ENCODE results near the gene GOLGA8S. TPM values are rescaled to one million over a fixed set of nuclear protein-coding genes. Genes with fewer than 3 reads are reported as not detected.

The GOLGA8S gene
- polyA plus RNA-seq, 1 donor (not counting 4 experiments of a cell fraction or from before 2014, with no cell fraction given): not detected

DNA sequence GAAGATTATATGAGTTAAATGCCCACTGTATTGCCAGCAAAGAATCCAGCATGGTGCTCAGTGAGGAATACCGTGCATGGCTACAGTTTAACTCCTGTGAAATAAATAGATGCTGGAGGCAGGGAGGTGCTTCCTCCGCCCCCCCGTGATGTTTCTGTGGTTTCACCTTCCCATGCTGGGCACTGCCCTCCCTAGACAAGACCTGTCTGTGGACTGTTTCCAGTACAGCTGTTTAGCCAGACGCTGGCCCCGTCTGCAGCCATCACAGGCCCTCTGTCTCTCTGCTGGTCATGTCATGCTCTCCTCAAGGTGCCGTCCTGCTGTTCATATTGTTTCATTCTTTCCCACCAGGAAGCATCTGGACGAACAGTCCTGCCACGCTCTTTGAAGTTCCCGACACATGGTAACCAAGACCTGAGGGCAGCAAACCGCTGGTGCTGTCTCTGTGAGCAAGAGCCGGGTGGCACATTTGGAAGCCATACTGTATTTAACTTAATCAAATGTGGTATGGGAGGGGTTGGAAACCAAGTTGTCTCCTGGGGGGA is 31.4 kb downstream of the GOLGA8S start:
- no peaks in the 10 kb centered on the region for H3K9me3 ChIP-seq (ENCODE audit: control insufficient read depth, low read depth, low read length)
- H3K9me1 ChIP-seq (ENCODE audit: control insufficient read depth, extremely low read depth, insufficient read depth, low read length): no peaks in the 10 kb centered on the region
- no peak overlapping the region for H3K4me3 ChIP-seq (ENCODE audit: control insufficient read depth in 2 of 3, extremely low read depth in 1 of 3, insufficient read depth in 2 of 3, low read depth in 1 of 3, low read length in 3 of 3)
- no peaks in the 10 kb centered on the region for H3K36me3 ChIP-seq (ENCODE audit: control insufficient read depth in 2 of 2, extremely low read depth in 1 of 2, insufficient read depth in 2 of 2, low read length in 2 of 2)
- H3K27ac ChIP-seq (ENCODE audit: control insufficient read depth, insufficient read depth, low read length): no peak overlapping the region
- H4K20me1 ChIP-seq (ENCODE audit: control insufficient read depth, extremely low read depth, insufficient read depth, low read length): no peaks in the 10 kb centered on the region
- no peak for TF ChIP-seq EZH2 (IDR thresholded peaks at IDR 0.05; ENCODE audit: low read length)
- no peak for TF ChIP-seq CTCF (optimal IDR thresholded peaks at IDR 0.05 in 1 of 3, IDR thresholded peaks at IDR 0.05 in 1 of 3, conservative IDR thresholded peaks at IDR 0.05 in 1 of 3; ENCODE audit: extremely low read depth in 1 of 3, insufficient read depth in 2 of 3, low read length in 3 of 3)
- no peaks in the 10 kb centered on the region for H3K27me3 ChIP-seq (ENCODE audit: control insufficient read depth, extremely low read depth, insufficient read depth, low read length)
- H2AFZ ChIP-seq (ENCODE audit: control insufficient read depth, low read length): no peak overlapping the region
- dilution Hi-C loops (cut with MboI; ENCODE audit: extremely low pct_ligation_motif_present, low sequenced_read_pairs): no loop called here
- DNase-seq (ENCODE audit: low read depth, low spot score) (no peak), FAIRE-seq (no peak)
- no peaks in the 10 kb centered on the region for H3K79me2 ChIP-seq (ENCODE audit: control insufficient read depth, insufficient read depth, low read length)
- H3K4me2 ChIP-seq (ENCODE audit: control insufficient read depth, extremely low read depth, insufficient read depth, low read depth, low read length): no peak overlapping the region
- H3K9ac ChIP-seq (ENCODE audit: control insufficient read depth, extremely low read depth, insufficient read depth, low read length): no peak overlapping the region
- no peaks in the 10 kb centered on the region for H3K4me1 ChIP-seq (ENCODE audit: control insufficient read depth, extremely low read depth, insufficient read depth, low read length)

DNA sequence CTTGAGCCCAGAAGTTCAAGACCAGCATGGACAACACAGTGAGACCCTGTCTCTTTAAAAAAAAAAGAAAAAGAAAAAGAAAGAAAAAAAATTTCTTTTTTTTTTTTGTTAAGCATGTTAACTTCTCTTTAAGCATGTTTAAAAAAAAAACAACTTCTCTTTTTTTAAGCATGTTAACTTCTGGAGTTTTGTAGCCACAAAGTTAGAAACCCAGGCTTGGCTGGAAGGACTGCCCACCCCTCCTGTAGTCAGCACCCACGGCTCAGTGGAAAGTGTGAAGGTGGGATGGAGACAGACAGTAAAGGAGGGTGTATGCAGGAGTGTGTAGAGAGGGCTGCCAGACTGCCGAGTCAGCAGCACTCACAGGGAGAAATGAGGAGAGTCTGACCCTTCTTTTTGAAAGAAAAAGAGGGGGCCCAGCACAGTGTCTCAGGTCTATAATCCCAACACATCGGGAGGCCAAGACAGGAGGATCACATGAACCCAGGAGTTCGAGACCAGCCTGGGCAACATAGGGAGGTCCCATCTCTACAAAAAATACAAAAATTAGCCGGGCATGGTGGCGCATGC is 33.2 kb downstream of the GOLGA8S start:
- H3K36me3 ChIP-seq (ENCODE audit: control insufficient read depth in 2 of 2, extremely low read depth in 1 of 2, insufficient read depth in 2 of 2, low read length in 2 of 2): no peaks in the 10 kb centered on the region
- no peaks in the 10 kb centered on the region for H3K4me1 ChIP-seq (ENCODE audit: control insufficient read depth, extremely low read depth, insufficient read depth, low read length)
- dilution Hi-C loops (cut with MboI; ENCODE audit: extremely low pct_ligation_motif_present, low sequenced_read_pairs): no loop called here
- no peaks in the 10 kb centered on the region for H3K79me2 ChIP-seq (ENCODE audit: control insufficient read depth, insufficient read depth, low read length)
- H2AFZ ChIP-seq (ENCODE audit: control insufficient read depth, low read length): no peak overlapping the region
- TF ChIP-seq CTCF (optimal IDR thresholded peaks at IDR 0.05 in 1 of 3, IDR thresholded peaks at IDR 0.05 in 1 of 3, conservative IDR thresholded peaks at IDR 0.05 in 1 of 3; ENCODE audit: extremely low read depth in 1 of 3, insufficient read depth in 2 of 3, low read length in 3 of 3) (no peak), EZH2 (IDR thresholded peaks at IDR 0.05; ENCODE audit: low read length) (no peak)
- no peak overlapping the region for H3K4me3 ChIP-seq (ENCODE audit: control insufficient read depth in 2 of 3, extremely low read depth in 1 of 3, insufficient read depth in 2 of 3, low read depth in 1 of 3, low read length in 3 of 3)
- H3K9me1 ChIP-seq (ENCODE audit: control insufficient read depth, extremely low read depth, insufficient read depth, low read length): no peaks in the 10 kb centered on the region
- H3K9ac ChIP-seq (ENCODE audit: control insufficient read depth, extremely low read depth, insufficient read depth, low read length): no peak overlapping the region
- H3K27ac ChIP-seq (ENCODE audit: control insufficient read depth, insufficient read depth, low read length): no peak overlapping the region
- no peaks in the 10 kb centered on the region for H3K9me3 ChIP-seq (ENCODE audit: control insufficient read depth, low read depth, low read length)
- no peaks in the 10 kb centered on the region for H3K27me3 ChIP-seq (ENCODE audit: control insufficient read depth, extremely low read depth, insufficient read depth, low read length)
- H3K4me2 ChIP-seq (ENCODE audit: control insufficient read depth, extremely low read depth, insufficient read depth, low read depth, low read length): no peak overlapping the region
- H4K20me1 ChIP-seq (ENCODE audit: control insufficient read depth, extremely low read depth, insufficient read depth, low read length): no peaks in the 10 kb centered on the region
- FAIRE-seq (no peak), DNase-seq (ENCODE audit: low read depth, low spot score) (no peak)
